ENCODE measurements around the gene LRP10.
A peak's percentile ranks its signal among the peaks of the same experiment; 100 is the strongest.
"Not testable (repeated sequence)": the region's sequence is repeated elsewhere in the genome, so short reads cannot be mapped to it uniquely, and the experiment has no call there.

The LRP10 gene, protein sequence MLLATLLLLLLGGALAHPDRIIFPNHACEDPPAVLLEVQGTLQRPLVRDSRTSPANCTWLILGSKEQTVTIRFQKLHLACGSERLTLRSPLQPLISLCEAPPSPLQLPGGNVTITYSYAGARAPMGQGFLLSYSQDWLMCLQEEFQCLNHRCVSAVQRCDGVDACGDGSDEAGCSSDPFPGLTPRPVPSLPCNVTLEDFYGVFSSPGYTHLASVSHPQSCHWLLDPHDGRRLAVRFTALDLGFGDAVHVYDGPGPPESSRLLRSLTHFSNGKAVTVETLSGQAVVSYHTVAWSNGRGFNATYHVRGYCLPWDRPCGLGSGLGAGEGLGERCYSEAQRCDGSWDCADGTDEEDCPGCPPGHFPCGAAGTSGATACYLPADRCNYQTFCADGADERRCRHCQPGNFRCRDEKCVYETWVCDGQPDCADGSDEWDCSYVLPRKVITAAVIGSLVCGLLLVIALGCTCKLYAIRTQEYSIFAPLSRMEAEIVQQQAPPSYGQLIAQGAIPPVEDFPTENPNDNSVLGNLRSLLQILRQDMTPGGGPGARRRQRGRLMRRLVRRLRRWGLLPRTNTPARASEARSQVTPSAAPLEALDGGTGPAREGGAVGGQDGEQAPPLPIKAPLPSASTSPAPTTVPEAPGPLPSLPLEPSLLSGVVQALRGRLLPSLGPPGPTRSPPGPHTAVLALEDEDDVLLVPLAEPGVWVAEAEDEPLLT

DNA sequence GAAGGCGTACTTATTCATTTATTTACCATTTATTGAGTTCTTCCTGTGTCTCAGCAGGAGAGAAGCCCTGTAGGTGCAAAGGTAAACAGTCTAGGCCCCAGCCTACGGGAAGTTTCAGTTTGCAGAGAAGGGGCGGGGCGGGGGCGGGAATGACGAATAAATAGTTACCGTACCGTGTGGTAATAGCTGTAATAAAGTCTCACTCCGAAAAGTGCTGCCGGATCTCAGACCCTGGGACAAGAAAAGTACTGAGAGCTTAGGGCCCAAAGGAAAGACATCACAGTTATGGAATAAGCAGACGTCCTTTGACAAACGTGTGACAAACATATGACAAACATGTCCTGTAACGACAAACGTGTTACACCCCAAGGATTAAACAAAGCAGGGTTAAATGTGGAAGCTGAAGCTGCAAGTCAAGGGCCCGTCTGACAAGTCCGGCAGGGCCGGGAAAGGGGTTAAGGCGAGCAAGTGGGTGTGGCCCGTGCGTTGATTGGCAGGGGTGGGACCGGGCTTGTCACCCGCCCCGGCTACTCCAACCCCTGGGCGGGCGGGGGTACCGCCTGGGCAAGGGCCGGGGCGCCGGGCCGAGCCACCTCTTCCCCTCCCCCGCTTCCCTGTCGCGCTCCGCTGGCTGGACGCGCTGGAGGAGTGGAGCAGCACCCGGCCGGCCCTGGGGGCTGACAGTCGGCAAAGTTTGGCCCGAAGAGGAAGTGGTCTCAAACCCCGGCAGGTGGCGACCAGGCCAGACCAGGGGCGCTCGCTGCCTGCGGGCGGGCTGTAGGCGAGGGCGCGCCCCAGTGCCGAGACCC lies at the start of gene LRP10:
TSS of gene LRP10 (plus strand) at position 517 of the 809 bp plus-strand sequence. CDS start 564 bp downstream, outside the sequence.
- DNase-seq (ENCODE audit: low read depth in 2 of 2) = peak; percentile 69 to 79

DNA sequence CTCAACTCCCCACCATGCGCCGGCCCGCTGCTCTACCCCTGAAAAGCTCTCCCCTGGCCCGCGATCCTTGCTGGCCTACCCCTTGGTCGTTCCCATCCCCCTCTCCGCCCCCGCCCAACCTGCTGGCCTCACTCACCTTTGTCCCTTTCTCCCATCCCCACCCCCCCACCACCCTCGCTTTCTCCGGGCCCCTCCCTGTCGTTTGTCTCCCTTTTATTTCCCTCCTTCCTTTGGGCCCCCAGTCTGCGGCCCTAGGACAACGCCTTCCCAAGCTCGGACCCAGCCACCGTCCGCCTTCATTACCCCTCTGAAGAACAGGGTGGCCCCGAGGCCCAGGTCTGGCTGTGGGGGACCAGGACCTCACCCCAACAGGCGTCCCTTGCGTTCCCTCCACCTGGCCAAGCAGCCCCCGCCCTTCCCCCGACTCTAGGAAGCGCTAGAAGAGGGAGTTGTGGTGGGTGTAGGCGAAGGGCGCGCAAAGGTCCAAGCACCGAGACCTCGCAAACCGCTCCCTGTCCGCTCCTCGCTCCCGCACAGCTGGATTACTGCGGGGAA lies 49.4 kb upstream of the LRP10 start:
- no peak for DNase-seq (ENCODE audit: low read depth in 2 of 2)

DNA sequence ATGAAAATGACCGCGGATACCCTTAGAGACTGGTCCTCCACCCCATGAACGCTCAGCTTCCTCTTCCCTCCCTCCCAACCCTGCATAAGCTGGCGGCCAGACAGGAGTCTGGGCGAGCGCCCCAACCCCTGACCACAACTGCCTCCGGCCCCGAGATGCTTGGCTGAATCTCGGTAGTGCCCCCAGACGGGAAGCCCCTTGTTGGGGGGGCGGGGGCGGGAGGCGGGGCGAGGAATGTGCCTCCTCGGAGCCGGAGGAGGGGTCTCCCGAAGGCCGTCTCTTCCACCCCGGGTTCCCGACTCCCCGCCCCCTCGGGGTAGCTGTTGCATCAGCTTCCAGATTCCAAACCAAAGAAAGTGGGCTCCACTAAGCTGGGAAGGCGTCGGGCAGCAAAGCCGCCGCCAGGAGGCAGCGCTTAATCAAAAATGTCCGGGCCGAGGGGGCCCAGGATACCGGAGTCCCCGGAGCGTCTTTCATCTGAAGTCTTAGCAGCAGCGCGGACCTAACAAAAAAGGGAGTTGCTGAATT lies 48.9 kb upstream of the LRP10 start:
- DNase-seq (ENCODE audit: low read depth in 2 of 2) = peak; percentile 36 to 57

DNA sequence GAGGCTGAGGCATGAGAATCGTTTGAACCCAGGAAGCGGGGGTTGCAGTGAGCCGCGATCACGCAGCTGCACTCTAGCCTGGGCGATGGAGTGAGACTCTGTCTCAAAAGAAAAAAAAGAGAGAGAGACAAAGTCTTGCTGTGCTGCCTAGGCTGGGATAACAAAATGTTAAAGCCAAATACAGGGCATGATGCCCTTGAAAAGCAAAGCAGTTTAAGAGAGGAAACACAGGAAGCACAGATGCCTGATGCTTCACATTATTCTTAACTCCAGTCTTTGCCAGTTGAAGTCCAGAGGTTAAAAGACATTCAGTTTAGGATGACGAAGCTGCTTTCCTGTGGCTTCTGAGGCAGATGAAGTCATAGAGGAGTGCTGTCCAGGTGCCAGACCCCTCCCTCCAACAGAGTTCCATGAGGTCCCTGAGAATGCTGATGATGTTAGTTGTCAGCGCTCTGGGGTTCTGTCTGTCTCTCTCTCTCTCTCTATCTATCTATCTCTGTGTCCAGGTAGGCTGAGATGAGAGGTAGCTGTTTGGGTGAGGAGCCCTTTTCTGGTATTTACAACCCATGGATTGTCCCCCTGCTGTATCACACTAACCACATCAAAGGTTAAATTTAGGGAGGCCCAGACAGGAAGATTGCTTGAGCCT lies 46.7 kb upstream of the LRP10 start:
- DNase-seq (ENCODE audit: low read depth in 2 of 2) = no peak

DNA sequence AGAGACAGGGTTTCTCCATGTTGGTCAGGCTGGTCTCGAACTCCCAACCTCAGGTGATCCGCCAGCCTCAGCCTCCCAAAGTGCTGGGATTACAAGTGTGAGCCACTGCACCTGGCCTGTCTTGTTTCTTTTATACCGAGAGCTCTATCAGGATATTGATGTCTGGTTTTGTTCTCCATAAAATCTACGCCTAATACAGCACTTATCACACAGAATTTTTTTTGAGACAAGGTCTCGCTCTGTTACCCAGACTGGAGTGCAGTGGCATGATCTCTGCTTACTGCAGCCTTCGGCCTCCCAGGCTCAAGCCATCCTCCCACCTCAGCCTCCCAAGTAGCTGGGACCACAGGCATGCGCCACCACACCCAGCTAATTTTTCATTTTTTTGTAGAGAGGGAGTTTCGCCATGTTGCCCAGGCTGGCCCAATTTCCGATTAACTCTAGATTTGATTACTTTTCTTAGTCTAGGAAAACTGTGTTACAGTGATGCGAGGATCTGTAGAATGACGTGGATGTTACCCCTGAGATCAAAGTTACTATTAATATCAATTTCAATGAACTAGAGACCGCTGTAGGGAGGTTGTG lies 42.4 kb upstream of the LRP10 start:
- not testable (repeated sequence) for DNase-seq (ENCODE audit: low read depth in 2 of 2)

DNA sequence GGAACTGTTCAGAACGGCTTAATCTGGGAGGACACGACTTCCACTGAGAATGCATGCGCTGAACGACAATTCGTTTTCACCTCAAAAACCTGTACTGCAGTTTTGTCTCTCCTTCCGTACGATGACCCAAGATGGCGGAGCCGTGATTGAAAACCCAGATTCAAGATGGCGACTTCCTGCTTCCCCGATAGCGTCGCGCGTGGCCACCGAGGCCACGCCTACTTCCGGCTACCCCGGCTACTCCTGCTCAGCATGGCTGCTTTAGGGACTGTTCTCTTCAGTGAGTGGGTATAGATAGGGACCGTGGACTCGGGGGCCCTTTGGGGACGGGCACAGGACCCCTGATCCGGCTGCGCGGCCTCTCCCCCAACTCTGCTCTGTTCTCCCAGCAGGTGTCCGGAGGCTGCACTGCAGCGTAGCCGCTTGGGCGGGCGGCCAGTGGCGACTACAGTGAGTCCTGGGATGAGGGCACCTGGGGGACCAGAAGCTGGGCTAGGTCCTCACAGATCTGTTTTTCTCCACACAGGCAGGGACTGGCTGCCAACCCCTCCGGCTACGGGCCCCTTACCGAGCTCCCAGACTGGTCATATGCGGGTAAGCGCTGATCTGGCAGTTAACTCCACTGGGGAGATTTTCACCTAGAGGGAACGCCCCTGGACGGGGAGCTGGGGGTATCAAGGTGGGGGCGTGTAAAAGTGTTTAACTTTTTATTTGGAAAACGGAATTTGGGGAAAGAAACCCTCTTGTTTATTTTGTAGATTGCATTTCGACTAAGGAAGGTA lies 41.7 kb upstream of the LRP10 start, which contains the start of gene MRPL52:
TSS of gene MRPL52 (plus strand) at position 227 of the 782 bp plus-strand sequence. CDS start at position 253, 26 bp downstream.
- DNase-seq (ENCODE audit: low read depth in 2 of 2) = peak; percentile 81 to 85

DNA sequence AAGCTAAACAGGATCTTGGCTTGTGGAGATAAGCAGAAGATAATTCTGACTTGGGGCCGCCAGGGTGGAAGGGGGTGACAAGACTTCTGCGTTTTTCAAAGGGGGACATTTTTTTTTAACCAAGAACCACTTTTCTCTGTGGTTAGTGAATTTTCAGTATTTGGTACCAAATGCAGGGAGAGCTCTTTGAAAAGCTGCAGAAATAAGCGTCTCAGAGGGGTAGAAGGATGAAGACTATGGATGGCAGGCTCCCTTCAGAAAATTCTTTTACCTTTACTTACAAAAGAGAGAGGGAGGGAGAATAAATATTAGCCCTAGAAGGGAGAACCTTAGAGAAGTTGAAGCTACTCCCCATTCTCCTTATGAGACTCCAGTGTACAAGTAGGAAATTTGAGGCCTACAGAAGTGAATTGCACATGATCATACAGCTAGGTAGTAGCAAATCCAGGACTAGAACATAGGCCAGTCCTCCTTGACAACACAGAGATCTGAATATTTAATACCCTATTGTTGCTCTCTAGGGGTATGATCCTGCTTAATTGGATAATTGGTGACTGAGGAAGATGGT lies 41.0 kb upstream of the LRP10 start:
- no peak for DNase-seq (ENCODE audit: low read depth in 2 of 2)

DNA sequence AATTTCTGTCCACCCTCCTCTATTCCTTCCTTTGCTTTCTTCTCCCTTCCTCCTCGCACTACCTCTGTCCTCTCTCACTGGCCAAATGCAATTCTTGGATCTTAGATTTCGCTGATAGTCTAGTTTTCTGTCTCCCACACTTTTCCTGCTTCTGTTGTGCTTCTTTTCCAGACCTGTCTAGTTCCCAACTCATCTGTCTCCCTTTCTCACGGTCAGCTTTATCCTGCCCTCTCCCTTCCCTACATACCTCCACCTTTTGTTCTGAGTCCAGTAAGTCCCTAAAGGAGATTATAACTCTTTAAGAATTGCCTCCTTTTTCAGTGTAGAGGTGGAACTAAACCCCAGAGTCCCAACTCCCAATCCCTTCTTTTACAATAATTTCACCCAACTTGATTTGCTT lies 36.0 kb upstream of the LRP10 start:
- no peak for DNase-seq (ENCODE audit: low read depth in 2 of 2)

DNA sequence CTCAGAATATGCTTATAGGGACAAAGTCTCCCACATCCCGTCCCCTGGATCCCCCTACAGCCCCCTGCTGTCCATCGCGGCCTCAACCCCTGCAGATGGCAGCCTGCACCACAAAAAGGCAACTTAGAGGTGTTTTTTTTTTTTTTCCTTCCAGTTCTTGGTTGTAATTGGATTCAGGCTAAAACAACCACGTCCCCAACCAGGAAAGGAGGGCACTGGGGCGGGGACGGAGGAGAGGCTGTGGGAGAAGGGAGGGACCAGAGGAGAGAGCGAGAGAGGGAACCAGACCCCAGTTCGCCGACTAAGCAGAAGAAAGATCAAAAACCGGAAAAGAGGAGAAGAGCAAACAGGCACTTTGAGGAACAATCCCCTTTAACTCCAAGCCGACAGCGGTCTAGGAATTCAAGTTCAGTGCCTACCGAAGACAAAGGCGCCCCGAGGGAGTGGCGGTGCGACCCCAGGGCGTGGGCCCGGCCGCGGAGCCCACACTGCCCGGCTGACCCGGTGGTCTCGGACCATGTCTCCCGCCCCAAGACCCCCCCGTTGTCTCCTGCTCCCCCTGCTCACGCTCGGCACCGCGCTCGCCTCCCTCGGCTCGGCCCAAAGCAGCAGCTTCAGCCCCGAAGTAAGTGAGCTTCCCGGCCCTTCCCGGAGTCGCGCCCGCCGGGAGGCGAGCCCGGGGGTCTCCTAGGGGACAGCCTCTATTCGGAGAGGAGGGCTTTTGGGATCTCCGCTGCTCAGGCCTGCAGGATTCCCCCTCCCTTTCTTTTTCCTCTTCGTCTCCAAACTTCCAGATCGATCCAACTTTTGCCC lies 35.0 kb upstream of the LRP10 start, which contains the start of gene MMP14:
TSS of gene MMP14 (plus strand) at position 285 of the 813 bp plus-strand sequence. CDS start at position 518, 233 bp downstream.
- no peak for DNase-seq (ENCODE audit: low read depth in 2 of 2)

DNA sequence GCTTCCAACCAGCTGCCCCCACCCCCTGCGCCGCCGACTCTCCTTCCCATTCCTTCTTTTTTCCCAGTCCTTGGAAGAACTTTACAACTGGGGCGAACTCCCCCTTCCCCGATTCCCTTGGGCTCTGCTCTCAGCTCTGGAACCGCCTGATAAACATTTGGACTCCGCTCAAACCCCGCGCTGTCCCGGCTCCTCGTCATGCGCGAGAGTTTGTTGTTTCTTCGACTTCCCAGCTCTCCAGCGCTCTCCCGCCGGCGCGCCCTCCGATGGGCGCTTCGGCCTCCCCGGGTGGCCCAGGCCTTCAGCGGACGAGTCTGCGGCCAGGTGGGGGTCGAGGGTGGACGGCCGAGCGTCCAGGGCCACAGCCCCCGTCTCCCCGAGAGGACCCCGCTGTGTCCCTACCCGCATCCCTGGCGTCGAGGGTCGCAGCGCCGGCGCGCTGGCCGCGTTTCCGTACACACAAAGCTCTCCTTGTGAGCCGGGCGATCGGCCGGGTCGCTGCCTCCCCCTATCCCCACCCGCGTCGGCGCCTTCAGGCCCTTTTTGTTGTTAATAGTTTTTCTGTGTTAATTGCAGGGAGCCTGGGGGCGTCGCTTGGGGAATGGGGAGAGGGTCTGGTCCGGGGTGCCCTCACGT lies 34.3 kb upstream of the LRP10 start:
- no peak for DNase-seq (ENCODE audit: low read depth in 2 of 2)

DNA sequence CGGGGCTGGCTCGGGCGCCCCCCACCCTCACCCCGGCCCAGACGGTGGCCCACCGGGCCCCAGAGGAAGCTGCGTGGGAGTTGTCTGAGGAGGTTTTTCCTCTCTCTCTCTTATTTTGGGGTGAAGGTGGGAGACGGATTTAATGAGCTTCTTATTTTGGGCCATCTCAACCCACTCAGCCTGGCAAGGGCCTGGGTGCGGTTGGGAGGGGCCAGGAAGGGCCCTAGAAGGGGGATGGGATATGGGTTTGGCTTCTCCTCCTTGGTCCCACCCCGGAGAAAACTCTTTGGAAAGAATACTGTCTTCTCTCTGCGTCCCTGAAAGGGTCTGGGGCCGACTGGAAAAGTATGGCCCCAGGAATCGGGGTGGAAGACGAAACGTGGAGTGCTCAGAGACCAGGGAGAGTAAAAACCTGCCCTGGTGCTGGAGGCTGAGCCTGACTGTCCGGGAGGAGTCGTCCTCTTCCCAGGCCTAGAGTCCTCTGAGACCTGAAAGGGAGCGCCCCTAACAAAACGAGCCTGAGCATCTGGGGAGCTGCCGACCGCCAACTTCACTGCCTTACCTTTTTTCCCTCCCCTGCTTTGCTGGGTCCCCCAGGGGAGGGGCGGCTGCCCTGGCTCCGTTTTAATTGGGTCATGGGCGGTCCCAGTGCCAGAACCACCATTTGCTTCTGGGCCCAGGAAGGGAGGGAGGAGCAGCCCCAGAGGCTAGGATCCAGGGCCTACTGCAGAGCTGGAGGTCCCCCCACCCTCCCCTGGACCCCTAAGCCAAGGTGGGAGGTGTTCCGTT lies 33.6 kb upstream of the LRP10 start:
- DNase-seq (ENCODE audit: low read depth in 2 of 2) = no peak

DNA sequence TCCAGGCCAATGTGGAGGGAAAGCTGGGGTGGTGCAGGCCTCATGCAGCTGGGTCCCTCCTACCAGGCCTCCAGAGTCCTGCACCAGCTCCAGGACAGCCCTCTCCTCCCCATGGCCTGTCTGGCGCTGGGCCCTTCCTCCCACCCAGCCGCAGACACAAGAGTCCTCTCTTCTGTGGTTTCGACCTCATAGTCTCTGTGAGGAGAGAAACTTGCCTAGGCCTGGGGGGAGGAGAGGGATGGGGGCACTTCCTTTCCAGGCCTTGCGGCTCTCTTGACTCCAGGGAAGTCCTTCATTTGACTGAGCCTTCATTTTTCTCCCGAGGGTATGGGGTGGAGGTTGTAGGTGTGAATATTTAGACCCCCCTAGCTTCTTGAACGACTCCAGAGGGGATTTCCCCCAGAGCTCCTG lies 32.9 kb upstream of the LRP10 start:
- DNase-seq (ENCODE audit: low read depth in 2 of 2) = no peak

DNA sequence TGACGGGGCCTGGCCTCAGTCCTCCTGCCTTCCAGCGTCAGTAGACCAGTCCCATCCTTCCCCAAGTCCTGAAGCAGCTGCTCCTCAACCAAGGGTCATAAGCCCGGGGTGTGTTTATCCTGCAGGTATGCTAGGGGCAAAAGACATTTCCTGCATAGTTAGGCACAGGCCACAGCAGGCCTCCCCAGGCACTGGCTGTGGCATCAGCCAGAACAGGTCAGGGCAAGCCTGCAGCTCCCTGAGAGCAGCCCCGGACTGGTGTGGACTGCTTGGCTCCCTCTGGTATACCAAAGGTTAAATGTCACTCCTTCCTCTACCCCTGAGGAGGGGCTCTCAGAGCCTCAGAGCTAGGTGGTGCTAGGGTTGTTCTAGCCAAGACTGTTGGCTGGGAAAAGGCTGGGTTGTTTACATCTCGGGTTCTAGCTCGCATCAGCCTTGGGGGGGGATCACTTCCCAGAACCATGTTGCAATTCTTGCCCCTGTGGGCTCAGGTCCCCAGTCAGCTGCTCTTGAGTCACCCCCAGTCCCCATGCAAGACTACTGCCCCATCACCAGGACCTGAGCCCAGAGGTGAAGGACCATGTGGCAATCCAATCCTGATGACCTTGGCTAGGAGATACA lies 32.3 kb upstream of the LRP10 start:
- no peak for DNase-seq (ENCODE audit: low read depth in 2 of 2)

DNA sequence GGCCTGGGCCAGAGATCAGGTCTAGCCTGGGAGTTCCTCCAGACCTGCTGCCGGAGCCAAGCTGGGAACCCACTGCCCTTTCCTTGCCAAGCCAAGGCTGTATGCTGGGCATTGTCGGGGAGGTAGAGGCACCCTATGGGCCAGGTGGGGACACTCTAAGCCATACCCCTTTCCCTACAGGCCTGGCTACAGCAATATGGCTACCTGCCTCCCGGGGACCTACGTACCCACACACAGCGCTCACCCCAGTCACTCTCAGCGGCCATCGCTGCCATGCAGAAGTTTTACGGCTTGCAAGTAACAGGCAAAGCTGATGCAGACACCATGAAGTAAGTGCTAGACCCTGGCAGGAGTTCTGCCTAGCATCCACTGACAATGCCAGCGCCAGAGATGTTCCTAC lies 30.2 kb upstream of the LRP10 start:
- no peak for DNase-seq (ENCODE audit: low read depth in 2 of 2)

DNA sequence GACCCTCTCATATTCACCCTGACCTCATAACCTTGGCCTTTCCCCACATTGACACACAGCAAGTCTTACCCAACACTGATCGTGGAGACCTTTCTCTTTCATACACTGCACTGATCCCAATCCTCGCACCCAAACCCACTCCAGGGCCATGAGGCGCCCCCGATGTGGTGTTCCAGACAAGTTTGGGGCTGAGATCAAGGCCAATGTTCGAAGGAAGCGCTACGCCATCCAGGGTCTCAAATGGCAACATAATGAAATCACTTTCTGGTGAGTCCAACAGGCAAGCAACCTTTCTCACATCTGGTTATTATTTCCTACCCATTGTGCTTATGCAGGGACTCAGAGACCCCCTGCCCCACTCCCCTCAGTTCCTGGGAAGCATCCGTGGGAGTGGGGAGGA lies 29.8 kb upstream of the LRP10 start:
- no peak for DNase-seq (ENCODE audit: low read depth in 2 of 2)

DNA sequence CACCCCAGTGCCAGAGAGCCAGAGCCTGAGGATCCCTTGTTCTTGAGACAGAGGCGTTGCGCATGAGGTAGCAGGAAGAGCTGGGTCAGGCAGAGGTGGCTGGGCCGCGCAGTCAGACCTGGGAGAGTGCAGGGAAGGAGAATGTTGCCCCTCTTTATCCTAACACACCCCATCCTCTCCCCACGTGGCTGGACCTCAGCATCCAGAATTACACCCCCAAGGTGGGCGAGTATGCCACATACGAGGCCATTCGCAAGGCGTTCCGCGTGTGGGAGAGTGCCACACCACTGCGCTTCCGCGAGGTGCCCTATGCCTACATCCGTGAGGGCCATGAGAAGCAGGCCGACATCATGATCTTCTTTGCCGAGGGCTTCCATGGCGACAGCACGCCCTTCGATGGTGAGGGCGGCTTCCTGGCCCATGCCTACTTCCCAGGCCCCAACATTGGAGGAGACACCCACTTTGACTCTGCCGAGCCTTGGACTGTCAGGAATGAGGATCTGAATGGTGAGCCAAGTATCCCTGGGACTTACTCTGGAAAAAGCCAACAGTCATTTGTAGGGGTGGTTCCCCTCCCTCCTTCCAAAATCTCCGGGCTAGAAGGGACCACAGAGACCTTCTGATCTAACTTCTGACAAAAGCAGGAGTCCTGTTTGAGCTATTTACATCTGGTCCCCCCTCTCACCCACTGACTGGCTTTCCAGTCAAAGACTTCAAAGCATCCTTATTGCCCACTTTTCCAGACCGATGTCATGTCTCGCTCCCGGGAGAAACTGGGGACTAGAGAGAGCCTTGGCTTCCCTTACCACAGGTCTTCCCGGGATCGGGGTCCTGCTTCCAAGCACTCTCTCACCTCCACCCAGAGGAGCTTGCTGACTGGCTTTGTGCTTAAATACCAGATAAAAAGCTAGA lies 29.1 kb upstream of the LRP10 start:
- DNase-seq (ENCODE audit: low read depth in 2 of 2) = no peak
